Esophagus muscularis mucosa (tissue), 4 donors: ENCODE measurements around the gene ETV6. TPM values are rescaled to one million over a fixed set of nuclear protein-coding genes. Genes with fewer than 3 reads are reported as not detected.

Source experiments
- DNase-seq: peaks from one replicate; pipeline ENCODE4 v3.0.0-alpha.2; 2017; ENCODE audit errors: extremely low spot score
- H3K27ac ChIP-seq, 4 donors: fragments of 200-600 bp; sonication (generic); replicated peaks in 1 of 4; 1 replicate in 3 of 4; 2 replicates in 1 of 4; pipeline ENCODE4 v1.5.1; 2016 to 2019; ENCODE audit warnings: mild to moderate bottlenecking in 1 of 4
- H3K27me3 ChIP-seq, 4 donors: fragments of 200-600 bp; sonication (generic); one replicate each; pipeline versions ENCODE4 v1.5.1 to v1.6.0; 2016 to 2019
- H3K36me3 ChIP-seq, 4 donors: fragments of 200-600 bp; sonication (generic); one replicate each; pipeline ENCODE4 v1.5.1; 2016 to 2019
- H3K4me1 ChIP-seq, 4 donors: fragments of 200-600 bp; sonication (generic); one replicate each; pipeline ENCODE4 v1.5.1; 2016 to 2019
- H3K4me3 ChIP-seq, 4 donors: fragments of 200-600 bp; sonication (generic); 1 replicate in 2 of 4; 2 replicates in 2 of 4; pipeline ENCODE4 v1.5.1; 2016 to 2019; ENCODE audit warnings: mild to moderate bottlenecking in 4 of 4, moderate library complexity in 1 of 4
- H3K9me3 ChIP-seq, 4 donors: fragments of 200-600 bp; sonication (generic); 1 replicate in 3 of 4; 2 replicates in 1 of 4; pipeline ENCODE4 v1.5.1; 2016 to 2019
- CTCF ChIP-seq, 3 experiments: fragments of 200-600 bp in 2 of 3; fragments of 450-650 bp in 1 of 3; sonication (generic) in 2 of 3; IDR thresholded peaks; one replicate each; pipeline ENCODE4 v1.5.1; 2017 to 2019; ENCODE audit warnings: antibody characterized with exemption in 3 of 3, mild to moderate bottlenecking in 2 of 3, moderate library complexity in 1 of 3
- EP300 ChIP-seq: sonication (generic); formaldehyde crosslinking; IDR thresholded peaks from one replicate; pipeline ENCODE4 v1.6.1; 2017; ENCODE audit warnings: antibody characterized with exemption
- POLR2A ChIP-seq: fragments of 450-650 bp; IDR thresholded peaks from one replicate; pipeline ENCODE4 v1.6.1; 2017; ENCODE audit warnings: antibody characterized with exemption, moderate library complexity, mild to moderate bottlenecking, low read depth
- POLR2AphosphoS5 ChIP-seq, 2 donors: sonication (generic); formaldehyde crosslinking; IDR thresholded peaks; one replicate each; pipeline ENCODE4 v1.6.1; 2017; ENCODE audit warnings: antibody characterized with exemption in 2 of 2
- WGBS: methylation state at CpG from one replicate; pipeline ENCODE4 v1.1.5; 2018; 5-methylcytosine and 5-hydroxymethylcytosine counted together
- intact Hi-C: fragments of 100-400 bp; cut with DNase I; formaldehyde crosslinking; loops from one replicate; pipeline ENCODE4 v1.15.1; 2023
- total RNA-seq, 4 donors: library from RNA; depleted of rRNA; stranded (reverse); fragments of >200 nt; gene quantifications; one replicate each; pipeline versions ENCODE4 v1.1.0 to v1.2.1, GENCODE V29; 2016

ETV6 gene
- total RNA-seq, 4 donors from 2014 or later, result 22.4 to 29.6 (median 25.3) TPM

GRCh38 chr12:11757531-11757930 is 108.1 kb downstream of the ETV6 start:
- 95% methylated on average over 6 of the region's 6 CpGs for WGBS
- H3K4me1 ChIP-seq, result peaks cover 67 to 93% (median 92%) of the 10 kb centered on the region in 4 donors
- H3K4me3 ChIP-seq, result no peak overlapping the region
- H3K27ac ChIP-seq, result peak overlapping the region; percentile 88 to 94 (median 92)
- no peak for DNase-seq
- H3K9me3 ChIP-seq, result no peaks in the 10 kb centered on the region
- TF ChIP-seq EP300, result no peak
- no peak for TF ChIP-seq POLR2AphosphoS5 (IDR thresholded peaks at IDR 0.05)
- no peak for TF ChIP-seq CTCF (IDR thresholded peaks at IDR 0.05)
- no peak for TF ChIP-seq POLR2A
- H3K27me3 ChIP-seq, result no peaks in the 10 kb centered on the region
- intact Hi-C loops, result no loop called here
- H3K36me3 ChIP-seq, result peaks cover 0 to 3% (median 0%) of the 10 kb centered on the region in 4 donors

- Histone ChIP-seq H3K4me3 (no peak overlapping the region), H3K36me3 (peaks cover 0 to 3% (median 0%) of the 10 kb centered on the region in 4 donors), H3K9me3 (no peaks in the 10 kb centered on the region), H3K27ac (peak overlapping the region; percentile 88 to 94 (median 92)), H3K27me3 (no peaks in the 10 kb centered on the region), H3K4me1 (peaks cover 69 to 93% (median 92%) of the 10 kb centered on the region in 4 donors)
- TF ChIP-seq CTCF (IDR thresholded peaks at IDR 0.05) (no peak), POLR2A (no peak)
- intact Hi-C loops, result no loop called here
- DNase-seq, result no peak
- WGBS, result 57% methylated on average over 4 of the region's 4 CpGs
Measured at GRCh38 chr12:11758087-11758486, 108.6 kb downstream of the ETV6 start.

GRCh38 chr12:11758510-11759493 is 109.3 kb downstream of the ETV6 start:
- peaks cover 62 to 93% (median 92%) of the 10 kb centered on the region in 4 donors for H3K4me1 ChIP-seq
- no peak overlapping the region for H3K4me3 ChIP-seq
- intact Hi-C loops, result no loop called here
- no peaks in the 10 kb centered on the region for H3K9me3 ChIP-seq
- peak overlapping the region; percentile 88 to 94 (median 92) for H3K27ac ChIP-seq
- TF ChIP-seq POLR2A (no peak), POLR2AphosphoS5 (IDR thresholded peaks at IDR 0.05) (peak; percentile 60 to 69), EP300 (peak; percentile 39), CTCF (IDR thresholded peaks at IDR 0.05) (no peak)
- DNase-seq, result no peak
- no peaks in the 10 kb centered on the region for H3K36me3 ChIP-seq
- H3K27me3 ChIP-seq, result no peaks in the 10 kb centered on the region
- WGBS, result 37% methylated on average over 14 of the region's 14 CpGs

GRCh38 chr12:11759494-11759878 is 110.0 kb downstream of the ETV6 start:
- TF ChIP-seq POLR2AphosphoS5 (IDR thresholded peaks at IDR 0.05), result no peak
- TF ChIP-seq CTCF (IDR thresholded peaks at IDR 0.05), result no peak
- no peak for TF ChIP-seq EP300
- TF ChIP-seq POLR2A, result no peak
- no peak overlapping the region for H3K4me3 ChIP-seq
- WGBS, result 75% methylated on average over 5 of the region's 5 CpGs
- H3K9me3 ChIP-seq, result no peaks in the 10 kb centered on the region
- H3K4me1 ChIP-seq, result peaks cover 56 to 93% (median 92%) of the 10 kb centered on the region in 4 donors
- H3K27ac ChIP-seq, result peak overlapping the region; percentile 88 to 94 (median 92)
- no peaks in the 10 kb centered on the region for H3K27me3 ChIP-seq
- intact Hi-C loops, result no loop called here
- DNase-seq, result no peak
- H3K36me3 ChIP-seq, result no peaks in the 10 kb centered on the region
